Hepatocyte (in vitro differentiated cells): Measurements from ENCODE around the gene GP1BB.
A peak's percentile ranks its signal among the peaks of the same experiment; 100 is the strongest.

ENCODE experiments used
- CTCF ChIP-seq: fragments of 200-600 bp; sonication (generic); IDR thresholded peaks from 2 replicates; pipeline ENCODE4 v1.5.1; 2016; ENCODE audit warnings: antibody characterized with exemption, mild to moderate bottlenecking; ENCODE audit not compliant: poor library complexity
- EZH2 ChIP-seq: fragments of 200-600 bp; sonication (generic); IDR thresholded peaks from 2 replicates; pipeline ENCODE4 v1.6.1; 2016; ENCODE audit warnings: antibody characterized with exemption, mild to moderate bottlenecking, borderline replicate concordance

- TF ChIP-seq CTCF (no peak), EZH2 (peak; percentile 99)
Measured at GRCh38 chr22:19760058-19760950, 37.0 kb downstream of the GP1BB start, which contains the start of gene TBX1.
